H9 (cell line): ENCODE data around the gene CFAP46. TPM values are rescaled to one million over a fixed set of nuclear protein-coding genes. Genes with fewer than 3 reads are reported as not detected.

Experiments used
- DNase-seq: peaks from one replicate; pipeline ENCODE4 v3.0.0-alpha.2; 2017
- H2AFZ ChIP-seq: one replicate; pipeline ENCODE4 v1.6.1; 2013; ENCODE audit warnings: mild to moderate bottlenecking, low read length, control low read depth, moderate library complexity
- H2AK5ac ChIP-seq: 2 replicates; pipeline ENCODE4 v1.6.1; 2013; ENCODE audit warnings: low read length, control low read depth, mixed read lengths; ENCODE audit not compliant: insufficient read length
- H2BK120ac ChIP-seq: one replicate; pipeline ENCODE4 v1.6.1; 2013; ENCODE audit warnings: low read depth, mild to moderate bottlenecking, low read length, control low read depth, inconsistent platforms; ENCODE audit not compliant: poor library complexity, severe bottlenecking
- H2BK12ac ChIP-seq: 2 replicates; pipeline ENCODE4 v1.6.1; 2013; ENCODE audit warnings: low read length, control low read depth, mixed read lengths, low read depth; ENCODE audit not compliant: insufficient read length
- H2BK15ac ChIP-seq: 2 replicates; pipeline ENCODE4 v1.6.1; 2013; ENCODE audit warnings: low read depth, low read length, control low read depth
- H2BK20ac ChIP-seq: one replicate; pipeline ENCODE4 v1.6.1; 2013; ENCODE audit warnings: low read depth, mild to moderate bottlenecking, low read length, control low read depth, inconsistent platforms; ENCODE audit not compliant: poor library complexity, severe bottlenecking
- H2BK5ac ChIP-seq: 2 replicates; pipeline ENCODE4 v1.6.1; 2013; ENCODE audit warnings: low read length, control low read depth, mixed read lengths; ENCODE audit not compliant: insufficient read length
- H3K14ac ChIP-seq: 2 replicates; pipeline ENCODE4 v1.6.1; 2013; ENCODE audit warnings: low read length, control low read depth; ENCODE audit not compliant: insufficient read depth
- H3K18ac ChIP-seq: 2 replicates; pipeline ENCODE4 v1.6.1; 2013; ENCODE audit warnings: low read depth, mild to moderate bottlenecking, mixed read lengths, low read length, control low read depth; ENCODE audit not compliant: insufficient read length
- H3K23ac ChIP-seq: 2 replicates; pipeline ENCODE4 v1.6.1; 2013; ENCODE audit warnings: low read length, control low read depth, mixed read lengths, low read depth; ENCODE audit not compliant: insufficient read length
- H3K23me2 ChIP-seq: 2 replicates; pipeline ENCODE4 v1.6.1; 2013; ENCODE audit warnings: low read depth, mild to moderate bottlenecking, mixed read lengths, low read length, control low read depth; ENCODE audit not compliant: insufficient read length, poor library complexity, severe bottlenecking
- H3K27ac ChIP-seq: 2 replicates; pipeline ENCODE4 v1.5.1; 2013; ENCODE audit warnings: low read length, control low read depth, mixed read lengths, low read depth; ENCODE audit not compliant: insufficient read length
- H3K27me3 ChIP-seq: 2 replicates; pipeline ENCODE4 v1.6.1; 2013; ENCODE audit warnings: low read length, control low read depth, inconsistent platforms; ENCODE audit not compliant: insufficient read depth
- H3K4ac ChIP-seq: 2 replicates; pipeline ENCODE4 v1.6.1; 2013; ENCODE audit warnings: low read depth, mild to moderate bottlenecking, control low read depth, inconsistent platforms, low read length, moderate library complexity
- H3K4me1 ChIP-seq: 2 replicates; pipeline ENCODE4 v1.6.1; 2013; ENCODE audit warnings: low read length, control low read depth, inconsistent platforms; ENCODE audit not compliant: insufficient read depth
- H3K4me2 ChIP-seq: 2 replicates; pipeline ENCODE4 v1.6.1; 2013; ENCODE audit warnings: low read length, control low read depth, mixed read lengths; ENCODE audit not compliant: insufficient read length, insufficient read depth
- H3K56ac ChIP-seq: 2 replicates; pipeline ENCODE4 v1.6.1; 2013; ENCODE audit warnings: low read depth, mild to moderate bottlenecking, mixed read lengths, low read length, control low read depth; ENCODE audit not compliant: insufficient read length
- H3K79me1 ChIP-seq: 2 replicates; pipeline ENCODE4 v1.6.1; 2013; ENCODE audit warnings: low read depth, mild to moderate bottlenecking, moderate library complexity, low read length, control low read depth, inconsistent platforms; ENCODE audit not compliant: insufficient read depth, poor library complexity, severe bottlenecking
- H3K79me2 ChIP-seq: 2 replicates; pipeline ENCODE4 v1.6.1; 2013; ENCODE audit warnings: low read length, control low read depth, inconsistent platforms; ENCODE audit not compliant: insufficient read depth
- H3K9ac ChIP-seq: 2 replicates; pipeline ENCODE4 v1.6.1; 2013; ENCODE audit warnings: low read length, control low read depth, mixed read lengths; ENCODE audit not compliant: insufficient read length; ENCODE audit errors: extremely low read depth
- H3K9me3 ChIP-seq: one replicate; pipeline ENCODE4 v1.6.1; 2013; ENCODE audit warnings: low read depth, low read length, inconsistent platforms; ENCODE audit not compliant: control insufficient read depth
- H3T11ph ChIP-seq: one replicate; pipeline ENCODE4 v1.6.1; 2013; ENCODE audit warnings: mild to moderate bottlenecking, low read length, control low read depth, inconsistent platforms
- H4K20me1 ChIP-seq: one replicate; pipeline ENCODE4 v1.6.1; 2013; ENCODE audit not compliant: control insufficient read depth, insufficient read length, insufficient read depth
- H4K5ac ChIP-seq: 2 replicates; pipeline ENCODE4 v1.6.1; 2013; ENCODE audit warnings: low read depth, mild to moderate bottlenecking, mixed read lengths, low read length, control low read depth; ENCODE audit not compliant: insufficient read length
- H4K8ac ChIP-seq: replicated peaks from 2 replicates; pipeline ENCODE4 v1.6.1; 2013; ENCODE audit warnings: low read length, control low read depth, mixed read lengths, low read depth; ENCODE audit not compliant: insufficient read length
- H4K91ac ChIP-seq: 2 replicates; pipeline ENCODE4 v1.6.1; 2013; ENCODE audit warnings: low read depth, mild to moderate bottlenecking, moderate library complexity, mixed read lengths, low read length, control low read depth; ENCODE audit not compliant: insufficient read length
- H3K27ac Mint-ChIP-seq, 3 experiments: 2 replicates in 2 of 3; 3 replicates in 1 of 3; pipeline ENCODE4 v1.8.0; 2020 to 2021; ENCODE audit warnings: mixed read lengths in 3 of 3, mild to moderate bottlenecking in 1 of 3, moderate library complexity in 1 of 3
- H3K27me3 Mint-ChIP-seq: 2 replicates; pipeline ENCODE4 v1.8.0; 2021; ENCODE audit warnings: low read depth, mild to moderate bottlenecking, moderate library complexity, mixed read lengths
- H3K36me3 Mint-ChIP-seq, 3 experiments: 2 replicates in 2 of 3; 3 replicates in 1 of 3; pipeline ENCODE4 v1.8.0; 2020 to 2021; ENCODE audit warnings: low read depth in 3 of 3, mixed read lengths in 3 of 3; ENCODE audit not compliant: insufficient read depth in 1 of 3
- H3K4me1 Mint-ChIP-seq, 2 experiments: 2 replicates each; pipeline ENCODE4 v1.8.0; 2020; ENCODE audit warnings: mixed read lengths in 2 of 2
- H3K4me3 Mint-ChIP-seq, 2 experiments: 2 replicates in 1 of 2; 3 replicates in 1 of 2; pipeline ENCODE4 v1.8.0; 2020 to 2021; ENCODE audit warnings: mild to moderate bottlenecking in 2 of 2, mixed read lengths in 2 of 2, moderate library complexity in 1 of 2
- H3K9me3 Mint-ChIP-seq, 2 experiments: 2 replicates in 1 of 2; 3 replicates in 1 of 2; pipeline ENCODE4 v1.8.0; 2020; ENCODE audit warnings: mild to moderate bottlenecking in 2 of 2, mixed read lengths in 2 of 2, moderate library complexity in 1 of 2
- WGBS: extraction: QIAGEN DNeasy Blood & Tissue Kit; methylation state at CpG from one replicate; pipeline ENCODE4 v1.1.7; 2013; ENCODE audit warnings: missing lambda C conversion rate, low lambda C conversion rate, mixed read lengths; ENCODE audit not compliant: insufficient read length; ENCODE audit errors: extremely low coverage; 5-methylcytosine and 5-hydroxymethylcytosine counted together
- total RNA-seq: library from RNA; stranded (reverse); gene quantifications from 2 replicates; pipeline ENCODE4 v1.2.1, GENCODE V29; 2021
- TF ChIP-seq, protein P1 (sequence below): fragments of 200-600 bp; sonication (generic); conservative IDR thresholded peaks from 3 replicates; pipeline ENCODE4 v1.8.0; 2021; ENCODE audit warnings: antibody characterized with exemption, mild to moderate bottlenecking

The CFAP46 gene
- total RNA-seq, 1 experiment from 2014 or later: 3.1 TPM

DNA sequence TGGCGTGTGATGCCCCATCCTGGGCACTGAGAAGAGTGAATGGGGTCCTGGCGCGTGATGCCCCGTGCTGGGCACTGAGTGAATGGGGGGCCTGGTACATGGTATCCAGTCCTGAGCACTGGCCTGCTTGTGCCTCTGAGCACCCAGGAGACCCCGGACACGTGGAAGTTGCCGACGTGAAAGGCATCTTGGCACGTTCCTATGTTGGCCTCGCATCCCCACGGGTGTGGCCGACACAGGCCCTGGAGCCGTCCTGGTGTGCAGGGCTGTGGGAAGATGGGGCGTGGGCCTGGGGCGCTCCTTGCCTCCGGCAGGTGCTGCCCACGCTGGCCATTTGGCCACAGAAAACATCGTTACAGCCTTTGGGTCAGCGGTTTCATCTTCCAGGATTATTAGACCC lies 35.5 kb downstream of the CFAP46 start:
- Mint-ChIP-seq H3K4me3 (no peak overlapping the region), H3K9me3 (peaks cover 0 to 4% of the 10 kb centered on the region in 2 experiments; a peak in 3 of 5 replicates), H3K4me1 (peaks cover 16 to 21% of the 10 kb centered on the region in 2 experiments), H3K27me3 (peaks cover 3% of the 10 kb centered on the region; the same call in 1 of the 2 replicates), H3K27ac (no peak overlapping the region), H3K36me3 (no peaks in the 10 kb centered on the region; a peak in 1 of 7 replicates)
- Histone ChIP-seq H4K8ac (no peak overlapping the region), H3K23me2 (no peaks in the 10 kb centered on the region), H2BK5ac (no peak overlapping the region), H3K18ac (no peak overlapping the region), H2AFZ (no peak overlapping the region), H3K27me3 (no peaks in the 10 kb centered on the region), H3T11ph (no peak overlapping the region), H3K4me2 (no peak overlapping the region), H3K56ac (no peak overlapping the region), H4K91ac (no peak overlapping the region), H2BK120ac (no peak overlapping the region), H2BK20ac (no peak overlapping the region), H2BK15ac (no peak overlapping the region), H3K23ac (no peak overlapping the region), H3K4me1 (no peaks in the 10 kb centered on the region), H3K14ac (no peak overlapping the region), H3K9ac (no peak overlapping the region), H3K79me2 (no peaks in the 10 kb centered on the region), H3K4ac (no peak overlapping the region), H3K27ac (no peak overlapping the region), H4K5ac (no peak overlapping the region), H3K9me3 (no peaks in the 10 kb centered on the region), H4K20me1 (no peaks in the 10 kb centered on the region), H3K79me1 (no peaks in the 10 kb centered on the region), H2AK5ac (no peak overlapping the region), H2BK12ac (no peak overlapping the region)
- no CpG with 5 or more reads among the region's 19 CpGs for WGBS
- no peak for DNase-seq
- TF ChIP-seq, protein P1, sequence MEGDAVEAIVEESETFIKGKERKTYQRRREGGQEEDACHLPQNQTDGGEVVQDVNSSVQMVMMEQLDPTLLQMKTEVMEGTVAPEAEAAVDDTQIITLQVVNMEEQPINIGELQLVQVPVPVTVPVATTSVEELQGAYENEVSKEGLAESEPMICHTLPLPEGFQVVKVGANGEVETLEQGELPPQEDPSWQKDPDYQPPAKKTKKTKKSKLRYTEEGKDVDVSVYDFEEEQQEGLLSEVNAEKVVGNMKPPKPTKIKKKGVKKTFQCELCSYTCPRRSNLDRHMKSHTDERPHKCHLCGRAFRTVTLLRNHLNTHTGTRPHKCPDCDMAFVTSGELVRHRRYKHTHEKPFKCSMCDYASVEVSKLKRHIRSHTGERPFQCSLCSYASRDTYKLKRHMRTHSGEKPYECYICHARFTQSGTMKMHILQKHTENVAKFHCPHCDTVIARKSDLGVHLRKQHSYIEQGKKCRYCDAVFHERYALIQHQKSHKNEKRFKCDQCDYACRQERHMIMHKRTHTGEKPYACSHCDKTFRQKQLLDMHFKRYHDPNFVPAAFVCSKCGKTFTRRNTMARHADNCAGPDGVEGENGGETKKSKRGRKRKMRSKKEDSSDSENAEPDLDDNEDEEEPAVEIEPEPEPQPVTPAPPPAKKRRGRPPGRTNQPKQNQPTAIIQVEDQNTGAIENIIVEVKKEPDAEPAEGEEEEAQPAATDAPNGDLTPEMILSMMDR: no peak
